PC-9 (cell line): Measurements from ENCODE around the gene SPECC1L.

Source experiments
- CTCF ChIP-seq: fragments of 200-600 bp; sonication (generic); conservative IDR thresholded peaks from 2 replicates; pipeline ENCODE4 v1.6.1; 2017; ENCODE audit warnings: mixed run types, antibody characterized with exemption, mild to moderate bottlenecking, moderate library complexity
- EZH2 ChIP-seq: fragments of 200-600 bp; sonication (generic); IDR thresholded peaks from 2 replicates; pipeline ENCODE4 v1.8.0; 2017; ENCODE audit warnings: antibody characterized with exemption, low read depth

GRCh38 chr22:24225044-24225601, 45.5 kb upstream of the SPECC1L start:
- no peak for TF ChIP-seq CTCF
- TF ChIP-seq EZH2: no peak
